ENCODE data around the gene PARD3.

The PARD3 gene

DNA sequence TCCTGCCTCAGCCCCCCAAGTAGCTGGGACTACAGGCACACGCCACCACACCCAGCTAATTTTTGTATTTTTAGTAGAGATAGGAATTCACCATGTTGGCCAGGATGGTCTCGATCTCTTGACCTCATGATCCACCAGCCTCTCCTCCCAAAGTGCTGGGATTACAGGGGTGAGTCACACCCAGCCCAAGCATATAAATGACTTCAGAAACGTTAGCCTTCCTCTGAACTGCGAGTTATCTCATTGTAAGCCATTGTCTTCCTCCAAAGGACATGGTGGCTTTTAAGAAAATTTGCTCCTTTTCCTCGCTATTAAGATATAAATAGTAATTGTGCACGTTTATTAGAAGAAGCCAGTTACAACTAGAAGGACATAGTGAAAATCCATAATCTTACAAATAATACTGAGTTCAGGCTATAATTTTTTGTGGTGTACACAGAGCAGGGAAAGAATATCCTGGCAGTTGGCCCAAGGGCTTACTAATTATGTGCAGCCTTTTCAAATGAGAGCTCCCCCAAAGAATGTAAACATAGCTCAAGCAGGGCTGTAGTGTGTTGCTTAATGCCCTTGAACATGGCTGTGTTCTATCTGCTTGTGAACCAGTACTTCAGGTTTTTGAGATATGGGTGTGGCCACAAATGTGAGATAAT is 495.8 kb downstream of the PARD3 start:
- DNase-seq = no peak

DNA sequence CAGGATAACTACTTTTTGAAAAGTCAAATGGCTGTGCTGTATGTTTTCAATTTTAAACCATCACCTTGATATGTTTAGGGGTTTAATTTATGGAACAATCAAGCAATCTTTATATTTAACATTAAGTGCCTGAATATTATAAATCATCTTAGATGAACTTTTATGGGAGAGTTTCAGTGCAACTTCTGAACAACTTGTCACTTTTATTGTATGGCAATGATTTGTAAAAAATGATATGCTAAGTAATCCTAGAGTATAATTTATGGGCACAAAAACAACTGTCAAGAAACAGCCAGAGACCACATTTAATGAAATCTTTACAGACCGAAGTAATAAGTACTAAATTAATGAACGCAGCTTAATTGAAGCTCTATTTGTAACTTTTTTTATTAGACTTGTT is 498.9 kb downstream of the PARD3 start:
- no peak for DNase-seq

DNA sequence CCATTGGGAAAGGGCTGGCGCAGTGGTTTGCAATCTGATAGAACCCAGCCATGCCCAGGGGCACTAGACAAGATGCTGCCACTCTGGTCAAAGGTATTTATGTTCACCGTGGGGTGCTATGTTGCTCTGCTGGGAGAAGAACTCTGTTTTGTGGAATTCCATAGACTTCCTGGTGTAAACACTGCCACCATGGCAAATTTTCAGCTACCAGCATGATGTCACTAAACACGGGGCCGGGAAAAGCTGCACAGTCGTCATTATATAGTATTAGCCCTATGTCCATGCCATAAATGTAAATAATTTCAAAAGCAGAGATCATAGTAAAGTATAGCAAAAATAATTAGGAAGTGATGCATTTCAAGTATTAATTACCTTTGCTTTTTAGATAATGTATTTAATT is 500.6 kb downstream of the PARD3 start:
- DNase-seq = no peak

DNA sequence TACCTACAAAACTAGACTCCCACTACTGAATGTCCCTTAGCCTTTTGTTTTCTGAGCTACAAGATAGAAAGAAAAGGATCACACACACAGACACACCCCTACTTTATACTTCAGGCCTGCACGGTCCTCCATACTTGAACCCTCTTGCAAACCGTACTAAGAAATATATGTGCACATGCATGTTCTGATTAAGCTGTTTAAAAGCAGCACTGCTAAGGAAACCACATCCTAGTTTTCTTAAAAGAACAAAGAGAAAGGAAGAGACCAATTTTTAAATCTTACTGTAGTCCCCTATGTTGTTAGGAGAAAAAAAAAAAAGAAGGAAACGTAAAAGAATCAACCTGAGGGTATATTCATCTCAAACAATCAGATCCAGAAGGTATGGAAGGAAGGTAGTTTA is 501.2 kb downstream of the PARD3 start:
- DNase-seq = no peak

DNA sequence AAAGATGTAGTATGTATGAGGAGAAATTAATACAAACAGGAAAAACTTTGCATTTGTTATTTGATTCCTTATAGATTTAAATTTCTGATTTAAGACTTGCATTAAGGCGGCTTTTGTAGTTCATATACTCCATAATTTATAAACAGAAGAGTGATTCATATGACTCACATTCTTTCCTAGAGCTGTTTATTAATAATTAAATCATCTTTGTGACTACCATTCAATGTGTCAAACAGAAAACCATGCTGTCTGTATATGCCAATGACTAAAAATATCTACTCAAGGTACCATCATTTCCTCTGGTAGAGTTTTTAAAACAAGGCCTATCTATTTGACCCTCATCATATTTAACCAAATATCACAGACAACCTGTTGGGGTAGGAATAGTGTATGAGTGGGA is 501.7 kb downstream of the PARD3 start:
- DNase-seq = no peak

DNA sequence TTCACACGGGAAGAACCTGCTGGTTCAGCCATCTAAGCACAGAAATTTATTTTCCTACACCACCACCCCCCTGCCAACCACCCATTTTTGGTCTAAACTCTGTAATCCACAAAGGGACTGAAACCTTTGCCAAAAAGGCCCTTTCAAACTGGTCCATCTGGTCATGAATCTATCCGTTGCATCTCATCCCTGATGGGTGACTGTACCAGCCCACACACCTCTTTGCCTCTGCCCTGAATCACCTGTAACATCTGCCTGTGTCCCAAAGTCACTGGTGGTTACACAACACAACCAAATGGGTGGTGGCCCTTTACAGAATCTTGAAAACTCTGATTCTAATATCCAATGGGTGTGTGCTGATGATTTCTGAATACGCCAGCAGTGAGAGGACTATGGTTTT is 503.4 kb downstream of the PARD3 start:
- DNase-seq = no peak

DNA sequence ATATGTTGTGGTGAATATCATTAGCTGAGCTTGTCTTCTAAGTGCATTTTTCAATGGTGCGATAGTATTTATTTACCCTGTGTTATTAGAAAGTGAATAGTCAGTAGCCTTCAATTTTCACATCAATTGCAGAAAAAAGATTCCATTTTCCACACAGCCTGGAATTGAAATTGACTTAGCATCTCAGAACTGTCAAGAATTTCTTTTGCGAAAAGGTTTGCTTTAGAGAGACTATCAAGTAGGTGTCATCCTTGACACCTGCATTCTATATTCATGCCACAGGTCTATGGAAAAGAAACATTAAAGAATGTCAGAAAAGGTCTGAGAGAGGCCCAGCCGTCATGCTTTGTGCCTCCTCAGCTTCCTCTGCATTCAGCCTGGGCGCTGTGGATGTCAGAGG is 504.9 kb downstream of the PARD3 start:
- DNase-seq = no peak

DNA sequence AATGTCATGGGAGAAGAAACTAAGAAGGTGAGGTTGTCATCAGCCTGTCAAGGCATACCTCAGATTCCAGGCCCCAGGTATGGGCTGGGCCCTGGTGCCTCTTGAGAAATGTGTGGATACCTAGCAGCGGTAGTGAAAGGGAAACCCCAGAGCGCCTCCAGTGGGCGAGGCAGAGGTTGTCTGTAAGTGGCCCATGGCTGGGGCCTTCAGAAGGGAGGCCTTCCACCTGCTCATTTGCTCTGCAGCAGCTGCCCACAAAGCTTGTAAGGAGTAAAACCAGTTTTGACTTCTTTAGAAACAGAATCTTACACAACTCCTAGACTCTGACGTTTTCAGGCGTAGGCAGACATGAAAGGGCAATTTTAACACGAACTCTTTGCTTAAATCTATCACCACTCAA is 509.9 kb downstream of the PARD3 start:
- DNase-seq = peak; percentile 5

DNA sequence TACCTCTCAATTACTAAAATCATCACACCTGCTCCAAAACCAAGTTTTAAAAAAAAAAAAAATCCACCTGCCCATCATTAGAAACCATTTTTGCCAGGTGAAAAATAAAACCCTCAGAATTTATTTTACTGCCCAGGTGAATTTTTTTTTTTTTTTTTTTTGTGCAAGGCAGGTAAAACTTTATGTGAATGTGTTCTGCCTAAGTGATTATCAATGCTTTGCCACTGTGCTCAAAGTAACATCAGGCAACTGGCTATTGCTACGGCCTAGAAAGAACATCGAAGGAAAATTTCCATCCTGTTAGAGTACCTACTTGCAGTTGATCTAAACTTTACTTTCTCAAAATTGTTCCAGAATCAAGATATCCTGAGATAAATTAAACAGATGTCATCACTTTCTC is 512.1 kb downstream of the PARD3 start:
- DNase-seq = no peak

DNA sequence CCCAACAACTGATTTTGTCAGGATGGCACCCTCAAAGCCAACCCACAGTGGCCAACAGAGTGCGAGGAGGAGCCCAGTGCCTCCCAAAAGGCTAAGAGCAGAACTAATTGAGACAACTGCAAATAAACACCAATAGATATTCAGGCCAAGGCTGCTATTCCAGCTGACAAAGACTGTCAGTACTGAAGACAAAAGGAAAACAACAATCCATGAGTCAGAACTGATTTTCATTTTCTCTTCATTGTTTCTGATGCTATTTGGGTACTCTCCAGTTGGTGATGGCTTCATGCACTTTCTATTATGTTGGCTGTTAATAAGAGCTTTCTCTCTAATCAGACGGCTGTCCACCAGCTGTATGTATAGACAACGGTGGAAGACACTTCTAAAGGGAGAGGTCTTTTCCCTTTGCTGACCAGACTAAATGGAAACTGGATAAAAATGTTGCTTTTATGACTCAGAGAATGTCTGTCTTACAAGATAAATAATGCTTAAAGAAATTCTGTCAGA is 515.9 kb downstream of the PARD3 start:
- no peak for DNase-seq

DNA sequence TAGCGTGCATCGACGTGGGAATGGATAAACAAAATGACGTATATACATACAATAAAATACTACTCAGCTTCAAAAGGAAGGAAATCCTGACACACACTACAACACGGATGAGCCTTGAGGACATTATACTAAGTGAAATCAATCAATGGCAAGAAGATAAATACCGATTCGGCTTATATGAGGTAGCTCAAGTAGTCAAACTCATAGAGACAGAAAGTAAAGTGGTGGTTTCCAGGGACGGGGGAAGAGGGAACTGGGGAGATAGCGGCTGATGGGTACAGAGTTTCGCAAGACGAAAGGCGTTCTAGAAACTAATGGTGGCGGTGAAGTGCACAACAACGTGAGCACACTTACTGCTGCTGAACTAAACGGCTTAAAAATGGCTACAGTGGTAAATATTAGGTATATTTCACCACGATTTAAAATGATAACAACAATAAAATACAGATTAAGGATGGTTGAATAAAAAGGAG is 516.7 kb downstream of the PARD3 start:
- DNase-seq = no peak

DNA sequence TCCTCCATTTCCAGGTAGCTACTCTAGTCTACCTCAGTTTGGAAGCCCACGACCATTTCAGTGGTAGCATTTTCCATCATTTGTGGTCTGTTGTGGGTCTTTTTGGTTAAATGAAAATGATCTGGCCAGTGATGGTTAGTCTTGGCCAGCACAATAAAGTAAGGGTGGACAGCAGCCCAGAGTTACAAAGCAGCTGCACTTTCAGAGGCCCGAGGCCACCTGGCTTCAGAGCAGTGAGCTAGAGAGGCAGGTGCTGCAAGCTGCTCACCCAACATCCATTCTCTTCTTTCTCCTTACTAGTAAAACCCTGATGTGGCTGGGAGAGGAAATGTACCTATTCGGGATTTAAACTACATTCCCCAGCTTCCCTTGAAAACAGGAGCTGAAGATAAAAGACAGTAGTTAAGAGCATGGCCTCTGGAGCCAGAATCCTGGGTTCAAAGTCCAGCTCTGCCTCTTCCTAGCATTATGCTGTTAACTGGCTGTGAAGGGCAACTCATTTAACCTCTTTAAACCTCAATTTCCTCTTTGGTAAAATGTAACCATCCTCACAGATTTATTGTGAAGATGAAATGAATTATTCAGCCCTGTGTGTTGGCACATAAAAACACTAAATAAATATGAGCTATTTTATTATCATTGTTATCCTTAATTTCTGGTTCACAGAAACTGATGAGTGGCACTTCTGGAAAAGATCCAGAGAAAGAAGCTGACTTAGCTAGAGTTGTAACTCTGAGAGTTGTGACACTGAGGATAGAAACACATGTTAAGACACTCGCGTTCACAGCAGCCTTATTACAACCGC is 517.4 kb downstream of the PARD3 start:
- no peak for DNase-seq

DNA sequence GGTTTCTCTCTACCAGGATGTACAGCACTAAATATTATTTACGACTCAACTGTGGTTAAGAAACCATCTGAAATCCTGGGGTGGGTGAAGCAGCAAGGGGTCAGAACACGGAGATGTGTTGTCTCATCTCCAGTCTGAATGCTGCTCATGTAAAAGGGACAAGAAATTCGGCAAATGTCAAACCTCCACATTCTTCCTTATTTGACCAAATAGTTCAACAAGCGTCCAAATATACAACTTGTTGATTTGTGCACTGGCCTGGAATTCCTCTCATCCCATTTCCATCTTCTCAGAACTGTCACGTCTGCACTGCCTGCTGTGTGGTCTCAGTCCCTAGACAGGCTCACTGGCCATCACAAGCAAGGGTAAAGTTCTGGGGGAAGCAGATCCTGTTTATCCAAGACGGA is 520.0 kb downstream of the PARD3 start:
- no peak for DNase-seq

DNA sequence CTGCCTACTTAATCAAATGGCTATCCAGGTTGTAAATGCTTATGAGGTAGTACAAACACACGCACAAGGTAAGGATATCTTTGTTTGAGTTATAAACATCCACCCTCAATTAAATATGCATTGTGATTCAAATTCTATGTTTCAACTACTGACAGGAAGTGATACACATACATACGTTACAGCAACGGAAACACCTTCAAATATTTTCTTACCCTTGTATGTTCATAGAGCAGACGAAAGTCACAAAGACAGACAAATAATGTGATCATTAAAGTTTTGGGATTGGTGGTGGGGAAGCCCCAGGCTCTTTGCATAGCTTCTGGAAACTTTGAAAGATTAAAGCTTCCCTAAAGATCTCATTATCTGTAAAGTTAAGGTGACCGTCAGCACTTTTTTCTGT is 521.0 kb downstream of the PARD3 start:
- no peak for DNase-seq

DNA sequence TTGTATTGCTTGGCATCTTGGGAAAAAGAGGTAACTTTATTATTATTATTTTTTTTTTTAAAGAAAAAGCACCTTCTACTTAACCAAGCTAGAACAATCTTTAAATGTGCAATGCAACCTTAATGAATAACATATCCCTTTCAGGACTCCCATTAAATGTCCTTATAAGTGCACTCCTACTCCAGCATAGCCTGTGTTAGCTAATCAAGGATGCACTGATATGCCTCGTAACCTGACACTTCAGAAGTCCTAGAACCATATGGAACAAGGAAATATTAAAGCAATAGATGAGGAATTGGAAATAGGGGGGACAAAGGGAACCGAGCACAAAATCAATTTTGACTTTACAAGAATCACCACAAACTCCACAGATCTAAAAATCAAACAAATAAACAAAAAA is 522.4 kb downstream of the PARD3 start:
- no peak for DNase-seq

DNA sequence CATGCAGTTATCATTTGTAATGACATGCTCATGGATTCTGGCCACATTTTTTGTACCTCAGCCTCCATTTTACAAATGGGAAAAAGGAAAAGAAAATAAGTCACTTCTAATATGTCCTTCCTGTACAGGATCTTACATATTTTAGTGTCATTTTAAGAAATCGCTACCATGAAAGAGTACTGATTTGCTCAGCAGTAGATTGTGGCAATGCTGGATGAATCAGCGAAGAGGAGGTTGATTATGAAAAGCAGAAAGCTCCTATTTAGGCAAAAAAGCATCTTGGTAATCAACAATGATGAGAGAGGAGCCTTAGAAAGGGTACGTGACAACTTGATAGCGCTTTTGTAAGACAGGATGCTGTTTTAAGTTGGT is 522.9 kb downstream of the PARD3 start:
- DNase-seq = no peak

DNA sequence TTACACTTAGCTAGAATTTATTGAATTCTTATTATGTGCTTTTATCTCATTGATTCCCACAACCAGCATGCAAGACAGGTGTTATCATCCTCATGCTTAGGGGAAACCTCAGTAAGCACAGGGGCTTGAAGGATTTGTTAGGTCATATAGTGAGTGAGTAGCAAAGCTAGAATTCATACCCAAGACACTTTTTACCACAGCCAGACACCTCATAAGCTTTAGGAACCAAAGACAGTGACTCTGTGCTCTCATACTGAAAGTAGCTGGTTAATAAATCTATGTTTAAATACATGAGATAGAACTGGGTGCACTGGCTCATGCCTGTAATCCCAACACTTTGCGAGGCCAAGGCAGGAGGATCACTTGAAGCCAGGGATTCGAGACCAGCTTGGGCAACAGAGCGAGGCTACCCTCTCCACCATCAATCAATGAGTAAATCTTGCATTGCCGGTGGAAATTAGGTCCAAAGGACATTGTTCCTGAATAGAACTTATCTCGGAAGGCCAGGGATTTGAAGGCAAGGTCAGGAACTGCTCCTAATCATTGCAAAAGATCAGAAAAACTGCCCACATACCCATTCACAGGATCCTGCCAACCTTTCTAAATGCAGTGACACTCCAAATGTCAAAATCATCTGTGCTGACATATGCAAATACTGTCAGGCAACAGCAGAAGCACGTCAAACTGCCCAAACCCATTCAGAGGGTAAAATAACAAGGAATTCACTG is 523.5 kb downstream of the PARD3 start:
- DNase-seq = no peak

DNA sequence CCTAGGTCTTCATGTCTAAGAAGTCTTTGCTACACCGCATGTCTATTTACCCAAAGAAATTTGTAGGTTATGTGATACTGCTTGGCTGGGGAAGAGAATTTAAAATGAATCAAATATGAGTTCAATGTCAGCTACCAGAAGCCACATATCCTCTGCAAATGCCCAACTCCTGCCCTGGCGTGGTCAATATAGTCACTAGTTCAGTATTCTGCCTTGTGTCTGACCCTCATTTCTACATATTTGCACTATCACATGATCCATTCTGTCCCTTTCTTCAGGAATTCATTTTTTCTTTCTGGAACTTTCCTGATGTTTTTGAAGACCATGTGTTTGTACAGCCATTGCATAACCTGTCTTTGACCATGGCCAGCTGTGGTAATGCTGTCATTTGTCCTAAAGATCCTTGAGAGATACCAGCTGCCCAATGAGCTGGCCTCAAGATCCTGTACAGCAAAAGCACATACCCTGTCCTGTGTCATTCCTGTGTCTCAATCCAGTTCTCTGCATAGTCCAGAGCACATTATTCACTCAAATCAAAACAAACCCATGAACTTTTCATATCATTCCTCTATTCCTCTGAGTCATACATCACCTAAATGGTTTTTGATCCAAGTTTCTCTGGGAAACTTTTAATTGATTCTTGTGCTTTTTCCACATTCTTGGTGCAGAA is 524.5 kb downstream of the PARD3 start:
- no peak for DNase-seq

DNA sequence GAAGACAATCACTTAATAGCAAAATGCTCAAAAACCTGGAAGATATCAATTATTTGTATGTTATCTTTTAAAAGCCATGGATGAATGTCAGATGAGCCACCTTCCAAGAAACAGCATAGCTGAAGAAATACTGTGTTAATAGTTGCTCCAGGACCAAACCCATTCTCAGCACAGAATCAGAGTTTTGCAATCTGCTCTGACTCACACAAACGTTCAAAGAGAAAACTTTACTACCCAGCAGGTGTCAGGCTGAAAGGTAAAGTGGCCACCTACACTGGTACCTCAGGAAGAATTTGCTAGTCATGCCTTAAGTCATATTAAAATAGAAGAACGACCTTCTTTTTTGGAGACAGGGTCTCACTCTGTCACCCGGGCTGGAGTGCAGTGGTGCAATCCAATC is 526.5 kb downstream of the PARD3 start:
- DNase-seq = no peak

DNA sequence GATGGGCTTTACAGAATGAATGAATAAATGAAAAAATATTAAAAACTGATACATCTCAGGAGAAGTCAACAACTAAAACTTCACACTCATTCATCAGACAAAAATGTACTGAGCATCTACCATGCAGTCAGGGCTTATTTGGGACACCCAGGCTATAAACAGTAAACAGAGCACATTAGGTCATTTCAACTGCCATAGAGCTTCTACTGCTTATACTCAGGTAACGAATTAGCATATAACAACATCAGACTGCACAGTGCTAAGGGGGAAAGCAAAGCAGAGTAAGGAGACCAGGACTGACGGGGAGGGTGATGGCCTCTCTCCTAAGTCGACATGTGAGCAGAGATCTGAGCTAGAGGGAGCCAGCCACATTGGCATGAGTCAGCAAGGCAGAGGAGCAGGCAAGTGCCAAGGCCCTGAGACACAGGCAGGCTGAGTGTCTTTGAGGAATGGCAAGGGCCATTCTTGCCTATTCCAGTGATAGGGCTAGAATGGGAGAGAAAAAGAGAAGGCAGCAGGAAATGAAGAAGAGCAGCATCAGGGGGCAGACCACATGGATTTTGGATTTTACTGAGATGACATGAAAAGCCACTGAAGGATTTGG is 528.9 kb downstream of the PARD3 start:
- DNase-seq = no peak

DNA sequence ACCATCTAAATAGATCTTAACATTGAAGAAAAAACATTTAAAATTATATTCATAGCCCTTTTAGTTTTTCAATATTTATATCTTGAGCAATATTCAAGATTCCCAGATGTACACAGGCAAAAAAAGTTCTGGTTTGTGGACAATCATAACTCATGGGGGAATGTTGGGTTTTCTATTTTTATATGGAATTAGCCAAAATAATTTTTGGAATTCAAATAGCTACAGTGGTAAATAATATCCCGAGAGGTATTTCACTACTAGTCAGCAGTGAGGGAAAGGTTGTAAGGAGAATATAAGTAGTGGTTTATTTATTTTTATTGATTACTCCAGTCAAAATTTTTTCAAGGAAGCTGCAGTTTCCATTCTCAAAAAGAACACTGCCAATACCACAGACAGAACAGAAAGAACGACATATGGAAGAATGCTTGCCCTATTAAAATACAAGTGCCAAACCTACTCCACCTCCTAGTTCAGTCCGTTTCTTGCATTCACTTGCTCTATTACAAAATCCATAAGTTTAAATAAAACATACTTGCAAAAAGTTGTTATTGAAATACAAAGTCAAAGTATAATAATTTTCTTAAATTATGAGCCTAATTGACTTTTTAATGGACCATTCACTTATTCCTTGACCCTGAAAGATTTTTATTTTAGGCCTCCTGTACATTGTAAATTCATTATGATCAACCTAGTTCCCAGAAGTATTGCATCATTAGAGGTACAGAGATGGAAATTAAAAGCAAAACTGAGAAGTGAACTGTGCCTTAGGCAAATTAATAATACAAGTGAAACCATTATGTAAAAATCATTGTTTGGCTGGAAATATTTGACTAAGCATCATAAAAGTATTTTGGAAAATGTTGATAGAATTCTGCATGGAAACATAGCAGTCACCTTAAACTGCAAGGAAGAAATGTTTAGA is 533.2 kb downstream of the PARD3 start:
- DNase-seq = no peak
